A673 (cell line): ENCODE measurements around the gene DDX51.

Source experiments
- EZH2 ChIP-seq: fragments of 200-600 bp; sonication (generic); IDR thresholded peaks from 2 replicates; pipeline ENCODE4 v1.6.1; 2017; ENCODE audit warnings: borderline replicate concordance, low read depth, mild to moderate bottlenecking, mixed read lengths, antibody characterized with exemption, low read length; ENCODE audit not compliant: poor library complexity, severe bottlenecking
- TF ChIP-seq, protein P1 (sequence below): fragments of 300-800, 200-600 bp; sonication (generic); conservative IDR thresholded peaks from 2 replicates; pipeline ENCODE4 v1.5.1; 2017; ENCODE audit warnings: low read depth, mild to moderate bottlenecking, antibody characterized with exemption, low read length, moderate library complexity, mixed read lengths

GRCh38 chr12:132102297-132102696, 41.8 kb downstream of the DDX51 start:
- TF ChIP-seq, protein P1, sequence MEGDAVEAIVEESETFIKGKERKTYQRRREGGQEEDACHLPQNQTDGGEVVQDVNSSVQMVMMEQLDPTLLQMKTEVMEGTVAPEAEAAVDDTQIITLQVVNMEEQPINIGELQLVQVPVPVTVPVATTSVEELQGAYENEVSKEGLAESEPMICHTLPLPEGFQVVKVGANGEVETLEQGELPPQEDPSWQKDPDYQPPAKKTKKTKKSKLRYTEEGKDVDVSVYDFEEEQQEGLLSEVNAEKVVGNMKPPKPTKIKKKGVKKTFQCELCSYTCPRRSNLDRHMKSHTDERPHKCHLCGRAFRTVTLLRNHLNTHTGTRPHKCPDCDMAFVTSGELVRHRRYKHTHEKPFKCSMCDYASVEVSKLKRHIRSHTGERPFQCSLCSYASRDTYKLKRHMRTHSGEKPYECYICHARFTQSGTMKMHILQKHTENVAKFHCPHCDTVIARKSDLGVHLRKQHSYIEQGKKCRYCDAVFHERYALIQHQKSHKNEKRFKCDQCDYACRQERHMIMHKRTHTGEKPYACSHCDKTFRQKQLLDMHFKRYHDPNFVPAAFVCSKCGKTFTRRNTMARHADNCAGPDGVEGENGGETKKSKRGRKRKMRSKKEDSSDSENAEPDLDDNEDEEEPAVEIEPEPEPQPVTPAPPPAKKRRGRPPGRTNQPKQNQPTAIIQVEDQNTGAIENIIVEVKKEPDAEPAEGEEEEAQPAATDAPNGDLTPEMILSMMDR: no peak
- no peak for TF ChIP-seq EZH2
